BJ (cell line): Measurements from ENCODE around the gene C22orf39. TPM values are rescaled to one million over a fixed set of nuclear protein-coding genes. Genes with fewer than 3 reads are reported as not detected.

Experiments used
- CTCF ChIA-PET: fragments of 350-600 bp; formaldehyde crosslinking; extraction: SDS; loops from one replicate; lab custom pipeline; 2021; ENCODE audit warnings: antibody characterized with exemption, inconsistent platforms; lab: Yijun Ruan, JAX
- POLR2A ChIA-PET: fragments of 300-600 bp; sonication (Branson Sonifier 250); formaldehyde crosslinking; extraction: SDS; loops from one replicate; lab custom pipeline; 2021; ENCODE audit warnings: antibody characterized with exemption; lab: Charles Lee
- DNase-seq: peaks from one replicate; pipeline ENCODE4 v3.0.0-alpha.2; 2011; ENCODE audit warnings: low read depth
- H3K27me3 ChIP-seq: 2 replicates; pipeline ENCODE4 v1.6.0; 2011; ENCODE audit warnings: low read length; ENCODE audit not compliant: control insufficient read depth, insufficient read depth
- H3K36me3 ChIP-seq: 2 replicates; pipeline ENCODE4 v1.5.1; 2011; ENCODE audit warnings: low read length; ENCODE audit not compliant: control insufficient read depth, insufficient read depth
- H3K4me3 ChIP-seq: 2 replicates; pipeline ENCODE4 v1.5.1; 2011; ENCODE audit warnings: low read depth, mild to moderate bottlenecking, control low read depth, low read length
- polyA plus RNA-seq: library from polyadenylated mRNA; depleted of rRNA; stranded (reverse); fragments of >200 nt; gene quantifications from 2 replicates; pipeline ENCODE4 v1.2.3, GENCODE V29; 2011
- TF ChIP-seq, protein P1 (sequence below): IDR thresholded peaks from 2 replicates; pipeline ENCODE4 v1.5.1; 2011; ENCODE audit warnings: low read depth, mild to moderate bottlenecking, control low read depth, inconsistent platforms, low read length, moderate library complexity; ENCODE audit not compliant: insufficient read depth

The C22orf39 gene
- polyA plus RNA-seq, 1 experiment, result 16.3 TPM

DNA sequence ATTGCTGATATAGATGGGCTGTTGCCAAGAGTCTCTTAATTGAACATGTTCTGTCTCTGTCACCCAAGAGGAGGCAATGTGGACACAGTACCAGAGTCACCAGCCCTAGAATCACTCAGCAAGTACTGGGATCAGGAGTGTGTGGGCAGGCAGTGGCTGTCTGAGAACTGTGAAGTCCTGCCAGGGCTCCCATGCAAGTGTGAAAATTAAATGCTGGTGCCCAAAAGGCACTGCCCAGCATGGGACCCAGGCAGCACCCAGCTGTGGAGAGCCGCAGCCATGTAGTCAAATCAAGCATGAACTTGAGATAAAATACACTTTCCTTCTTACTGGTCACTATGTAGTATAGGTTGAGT, 35.8 kb downstream of the C22orf39 start:
- peaks cover 6% of the 10 kb centered on the region for H3K36me3 ChIP-seq
- ChIA-PET POLR2A (no interaction called here), CTCF (interaction anchor here (0.9 kb wide), 1 partner anchor 267 kb away, joined by 3 read pairs; the partner anchor contains the start of gene ESS2)
- DNase-seq, result no peak
- H3K27me3 ChIP-seq, result no peaks in the 10 kb centered on the region
- TF ChIP-seq, protein P1, sequence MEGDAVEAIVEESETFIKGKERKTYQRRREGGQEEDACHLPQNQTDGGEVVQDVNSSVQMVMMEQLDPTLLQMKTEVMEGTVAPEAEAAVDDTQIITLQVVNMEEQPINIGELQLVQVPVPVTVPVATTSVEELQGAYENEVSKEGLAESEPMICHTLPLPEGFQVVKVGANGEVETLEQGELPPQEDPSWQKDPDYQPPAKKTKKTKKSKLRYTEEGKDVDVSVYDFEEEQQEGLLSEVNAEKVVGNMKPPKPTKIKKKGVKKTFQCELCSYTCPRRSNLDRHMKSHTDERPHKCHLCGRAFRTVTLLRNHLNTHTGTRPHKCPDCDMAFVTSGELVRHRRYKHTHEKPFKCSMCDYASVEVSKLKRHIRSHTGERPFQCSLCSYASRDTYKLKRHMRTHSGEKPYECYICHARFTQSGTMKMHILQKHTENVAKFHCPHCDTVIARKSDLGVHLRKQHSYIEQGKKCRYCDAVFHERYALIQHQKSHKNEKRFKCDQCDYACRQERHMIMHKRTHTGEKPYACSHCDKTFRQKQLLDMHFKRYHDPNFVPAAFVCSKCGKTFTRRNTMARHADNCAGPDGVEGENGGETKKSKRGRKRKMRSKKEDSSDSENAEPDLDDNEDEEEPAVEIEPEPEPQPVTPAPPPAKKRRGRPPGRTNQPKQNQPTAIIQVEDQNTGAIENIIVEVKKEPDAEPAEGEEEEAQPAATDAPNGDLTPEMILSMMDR, result no peak
- H3K4me3 ChIP-seq, result no peak overlapping the region

DNA sequence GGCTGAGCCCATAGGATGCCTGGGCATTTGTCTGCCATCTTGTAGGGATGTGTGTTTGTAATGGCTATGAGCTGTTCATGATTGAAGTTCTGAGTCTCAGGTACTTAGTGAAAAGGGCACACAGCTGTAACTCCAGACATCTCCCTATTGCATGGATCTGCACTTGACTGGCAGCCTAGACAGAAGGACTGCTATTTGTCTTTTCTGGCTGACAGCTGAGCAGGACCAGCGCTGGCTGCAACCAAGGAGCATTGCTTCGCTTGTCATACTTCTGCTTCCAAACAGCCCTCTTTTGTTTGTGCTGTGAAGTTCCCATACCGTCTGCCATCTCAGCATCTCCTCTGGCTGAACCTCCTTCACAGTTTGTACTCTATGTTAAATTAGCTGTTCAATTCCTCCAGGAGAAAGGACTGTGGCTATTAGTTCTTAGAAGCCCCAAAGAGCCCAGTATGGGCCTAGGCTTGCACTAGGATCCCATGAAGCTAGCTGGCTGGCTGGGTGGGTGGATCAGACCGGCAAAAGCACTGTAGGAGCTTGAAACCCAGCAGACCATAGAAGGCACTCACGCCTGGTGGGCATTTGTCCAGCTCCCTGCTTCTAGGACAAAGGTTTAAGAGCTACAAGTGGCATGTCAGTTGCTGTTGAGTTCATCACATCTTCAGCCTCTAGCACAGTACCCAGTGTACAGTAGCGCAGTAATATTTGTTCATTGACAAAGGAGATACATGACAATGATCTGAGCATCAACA, 36.4 kb downstream of the C22orf39 start:
- CTCF ChIA-PET, result interaction anchor here (0.9 kb wide), 1 partner anchor 267 kb away, joined by 3 read pairs; the partner anchor contains the start of gene ESS2
- Histone ChIP-seq H3K36me3 (peaks cover 8% of the 10 kb centered on the region), H3K4me3 (no peak overlapping the region), H3K27me3 (no peaks in the 10 kb centered on the region)
- TF ChIP-seq, protein P1, result no peak
- POLR2A ChIA-PET, result no interaction called here
- DNase-seq, result no peak

DNA sequence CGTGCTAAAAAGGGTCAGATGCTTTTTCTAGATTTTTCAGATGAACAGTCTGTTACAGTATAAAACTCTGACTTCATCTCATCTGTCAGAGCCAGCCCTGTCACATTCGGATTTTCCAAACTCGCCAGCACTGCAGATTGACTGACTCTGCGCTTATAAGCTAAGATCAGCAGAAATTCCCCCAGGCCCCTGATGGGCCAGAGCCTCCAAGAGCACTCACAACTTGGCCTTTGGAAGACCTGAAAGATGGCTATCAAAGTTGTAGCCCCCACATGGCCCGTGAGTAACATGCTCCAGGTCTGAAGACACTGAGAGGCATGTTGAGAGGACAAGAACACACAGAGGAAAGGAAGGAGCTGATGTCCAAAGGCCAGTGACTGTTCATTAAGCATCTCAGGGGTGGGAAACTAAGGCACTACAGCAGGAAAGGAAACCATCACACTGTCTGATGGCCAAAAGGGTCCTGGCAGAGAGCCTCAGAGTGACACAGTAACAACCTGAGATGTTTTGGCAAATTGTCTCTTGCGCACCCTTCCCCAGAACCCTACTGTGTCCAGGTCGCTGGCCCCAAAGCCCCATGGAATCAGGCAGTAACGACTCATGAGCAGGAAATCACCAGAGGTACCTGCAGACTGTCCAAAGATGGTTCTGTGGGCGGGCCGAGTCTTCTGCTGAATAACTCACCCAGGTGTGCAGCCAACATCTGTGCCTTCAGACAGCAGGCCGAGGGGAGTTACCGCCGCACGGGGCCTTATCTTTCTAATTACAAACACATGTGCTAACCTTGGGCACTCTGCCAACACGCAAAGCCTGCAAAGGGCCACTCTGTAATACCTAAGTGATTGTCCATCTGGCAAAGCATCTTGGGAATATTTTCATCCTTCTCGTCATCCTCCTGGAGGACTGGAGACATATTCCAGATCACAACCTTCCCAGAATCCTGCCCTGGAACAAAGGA, 39.6 kb downstream of the C22orf39 start:
- ChIA-PET CTCF (interaction anchor here (1.0 to 1.1 kb wide), 2 partner anchors 222 to 228 kb away, joined by 3 to 4 read pairs; no protein-coding TSS in a partner anchor), POLR2A (no interaction called here)
- H3K27me3 ChIP-seq, result no peaks in the 10 kb centered on the region
- no peak overlapping the region for H3K4me3 ChIP-seq
- DNase-seq, result no peak
- H3K36me3 ChIP-seq, result peaks cover 11% of the 10 kb centered on the region
- TF ChIP-seq, protein P1, result no peak

DNA sequence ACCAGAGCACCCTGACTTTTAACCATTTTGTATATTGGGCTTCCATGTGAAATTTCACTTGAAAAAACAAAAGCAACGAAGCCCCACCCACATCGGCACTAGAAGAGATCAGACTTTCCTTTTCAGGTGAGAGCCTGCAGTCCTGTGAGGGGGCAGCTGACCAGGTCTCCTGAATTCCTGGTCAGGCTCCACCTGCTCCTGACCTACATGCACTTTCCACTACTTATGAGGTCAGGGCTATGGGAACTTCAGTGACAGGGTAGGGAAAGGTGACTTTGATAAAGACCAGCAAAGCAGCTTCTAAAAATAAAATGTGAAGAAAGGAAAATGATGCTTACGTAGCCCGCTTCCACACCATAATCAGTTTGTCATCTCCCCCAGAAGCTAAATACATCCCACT, 40.7 kb downstream of the C22orf39 start:
- DNase-seq, result no peak
- H3K27me3 ChIP-seq, result no peaks in the 10 kb centered on the region
- ChIA-PET CTCF (interaction anchor here (1.1 kb wide), 1 partner anchor 223 kb away, joined by 4 read pairs; no protein-coding TSS in a partner anchor), POLR2A (no interaction called here)
- peaks cover 11% of the 10 kb centered on the region for H3K36me3 ChIP-seq
- TF ChIP-seq, protein P1, result no peak
- H3K4me3 ChIP-seq, result no peak overlapping the region

DNA sequence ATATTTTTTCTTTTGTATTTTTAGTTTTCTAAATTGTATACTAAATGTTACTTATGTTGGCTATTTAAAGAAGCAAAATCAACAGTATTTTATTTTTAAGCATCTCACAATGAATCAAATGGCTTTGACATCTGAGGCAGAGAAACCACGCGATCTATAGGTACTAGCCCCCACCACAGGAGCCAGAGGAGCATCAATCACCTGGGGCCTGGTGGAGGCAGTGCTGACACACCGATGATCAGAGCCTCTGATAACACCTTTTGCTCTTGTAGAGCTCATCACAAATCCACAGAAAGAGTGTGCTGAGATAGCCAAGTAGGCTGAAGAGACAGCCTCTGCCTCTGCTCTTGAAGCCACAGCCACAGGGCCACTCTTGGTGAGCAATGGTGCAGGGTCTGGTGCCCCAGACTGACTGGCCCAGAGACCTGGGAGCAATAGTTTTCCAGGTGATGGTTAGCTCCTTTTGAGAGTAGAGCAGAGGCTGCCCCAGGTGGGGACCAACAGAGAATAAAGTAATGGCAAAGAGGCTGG, 41.2 kb downstream of the C22orf39 start:
- TF ChIP-seq, protein P1, result no peak

More for the DNA sequence above, 41.2 kb downstream of the C22orf39 start:
- Histone ChIP-seq H3K27me3 (no peaks in the 10 kb centered on the region), H3K36me3 (peaks cover 11% of the 10 kb centered on the region), H3K4me3 (no peak overlapping the region)
- DNase-seq, result no peak
- ChIA-PET CTCF (interaction anchor here (1.1 to 1.6 kb wide), 2 partner anchors 13 to 223 kb away, joined by 4 to 5 read pairs; no protein-coding TSS in a partner anchor), POLR2A (no interaction called here)
